ENCODE data around the gene LTBP2.

DNA sequence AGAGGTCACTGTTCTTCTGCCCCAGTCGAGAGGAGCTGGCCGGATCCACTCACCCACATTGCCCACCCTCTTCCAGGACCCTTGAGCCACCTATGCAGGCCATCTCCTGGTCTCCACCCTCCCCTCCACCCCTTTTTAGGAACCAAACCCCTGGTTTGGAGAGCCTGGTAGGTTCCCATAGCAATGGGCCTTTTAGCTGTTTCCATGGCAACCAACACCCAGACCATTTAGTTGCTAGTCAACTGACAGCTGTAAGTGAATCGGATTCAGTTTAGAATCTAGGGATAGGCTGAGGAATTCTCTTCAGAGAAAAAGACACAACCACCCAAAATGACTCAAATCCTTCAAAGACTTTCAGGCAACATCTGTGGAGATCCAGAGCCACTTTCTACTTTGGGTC is 135.4 kb downstream of the LTBP2 start:
- TF ChIP-seq ZNF670 (tag by site-specific recombination; IDR thresholded peaks at IDR 0.05; ENCODE audit: low read depth) (no peak), ZNF114 (tag by site-specific recombination; IDR thresholded peaks at IDR 0.05) (no peak), RBAK (tag by site-specific recombination; IDR thresholded peaks at IDR 0.05) (no peak), YY1 (tag by site-specific recombination; IDR thresholded peaks at IDR 0.05) (no peak), GFI1B (tag by site-specific recombination; IDR thresholded peaks at IDR 0.05) (no peak), ZNF274 (IDR thresholded peaks at IDR 0.05; ENCODE audit: low read length) (no peak), ZNF274 (tag by site-specific recombination; IDR thresholded peaks at IDR 0.05; ENCODE audit: borderline replicate concordance) (no peak), ZXDB (tag by site-specific recombination; IDR thresholded peaks at IDR 0.05) (no peak), OSR2 (tag by site-specific recombination; IDR thresholded peaks at IDR 0.05) (no peak)
- TF ChIP-seq, protein P1, sequence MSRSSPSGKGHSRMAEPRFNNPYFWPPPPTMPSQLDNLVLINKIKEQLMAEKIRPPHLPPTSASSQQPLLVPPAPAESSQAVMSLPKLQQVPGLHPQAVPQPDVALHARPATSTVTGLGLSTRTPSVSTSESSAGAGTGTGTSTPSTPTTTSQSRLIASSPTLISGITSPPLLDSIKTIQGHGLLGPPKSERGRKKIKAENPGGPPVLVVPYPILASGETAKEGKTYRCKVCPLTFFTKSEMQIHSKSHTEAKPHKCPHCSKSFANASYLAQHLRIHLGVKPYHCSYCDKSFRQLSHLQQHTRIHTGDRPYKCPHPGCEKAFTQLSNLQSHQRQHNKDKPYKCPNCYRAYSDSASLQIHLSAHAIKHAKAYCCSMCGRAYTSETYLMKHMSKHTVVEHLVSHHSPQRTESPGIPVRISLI (tag by site-specific recombination; IDR thresholded peaks at IDR 0.05) = no peak
- TF ChIP-seq, protein P2, sequence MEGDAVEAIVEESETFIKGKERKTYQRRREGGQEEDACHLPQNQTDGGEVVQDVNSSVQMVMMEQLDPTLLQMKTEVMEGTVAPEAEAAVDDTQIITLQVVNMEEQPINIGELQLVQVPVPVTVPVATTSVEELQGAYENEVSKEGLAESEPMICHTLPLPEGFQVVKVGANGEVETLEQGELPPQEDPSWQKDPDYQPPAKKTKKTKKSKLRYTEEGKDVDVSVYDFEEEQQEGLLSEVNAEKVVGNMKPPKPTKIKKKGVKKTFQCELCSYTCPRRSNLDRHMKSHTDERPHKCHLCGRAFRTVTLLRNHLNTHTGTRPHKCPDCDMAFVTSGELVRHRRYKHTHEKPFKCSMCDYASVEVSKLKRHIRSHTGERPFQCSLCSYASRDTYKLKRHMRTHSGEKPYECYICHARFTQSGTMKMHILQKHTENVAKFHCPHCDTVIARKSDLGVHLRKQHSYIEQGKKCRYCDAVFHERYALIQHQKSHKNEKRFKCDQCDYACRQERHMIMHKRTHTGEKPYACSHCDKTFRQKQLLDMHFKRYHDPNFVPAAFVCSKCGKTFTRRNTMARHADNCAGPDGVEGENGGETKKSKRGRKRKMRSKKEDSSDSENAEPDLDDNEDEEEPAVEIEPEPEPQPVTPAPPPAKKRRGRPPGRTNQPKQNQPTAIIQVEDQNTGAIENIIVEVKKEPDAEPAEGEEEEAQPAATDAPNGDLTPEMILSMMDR (tag by site-specific recombination; IDR thresholded peaks at IDR 0.05) = no peak
- TF ChIP-seq, protein P3, sequence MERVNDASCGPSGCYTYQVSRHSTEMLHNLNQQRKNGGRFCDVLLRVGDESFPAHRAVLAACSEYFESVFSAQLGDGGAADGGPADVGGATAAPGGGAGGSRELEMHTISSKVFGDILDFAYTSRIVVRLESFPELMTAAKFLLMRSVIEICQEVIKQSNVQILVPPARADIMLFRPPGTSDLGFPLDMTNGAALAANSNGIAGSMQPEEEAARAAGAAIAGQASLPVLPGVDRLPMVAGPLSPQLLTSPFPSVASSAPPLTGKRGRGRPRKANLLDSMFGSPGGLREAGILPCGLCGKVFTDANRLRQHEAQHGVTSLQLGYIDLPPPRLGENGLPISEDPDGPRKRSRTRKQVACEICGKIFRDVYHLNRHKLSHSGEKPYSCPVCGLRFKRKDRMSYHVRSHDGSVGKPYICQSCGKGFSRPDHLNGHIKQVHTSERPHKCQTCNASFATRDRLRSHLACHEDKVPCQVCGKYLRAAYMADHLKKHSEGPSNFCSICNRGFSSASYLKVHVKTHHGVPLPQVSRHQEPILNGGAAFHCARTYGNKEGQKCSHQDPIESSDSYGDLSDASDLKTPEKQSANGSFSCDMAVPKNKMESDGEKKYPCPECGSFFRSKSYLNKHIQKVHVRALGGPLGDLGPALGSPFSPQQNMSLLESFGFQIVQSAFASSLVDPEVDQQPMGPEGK (tag by site-specific recombination; IDR thresholded peaks at IDR 0.05) = no peak
- TF ChIP-seq, protein P4, sequence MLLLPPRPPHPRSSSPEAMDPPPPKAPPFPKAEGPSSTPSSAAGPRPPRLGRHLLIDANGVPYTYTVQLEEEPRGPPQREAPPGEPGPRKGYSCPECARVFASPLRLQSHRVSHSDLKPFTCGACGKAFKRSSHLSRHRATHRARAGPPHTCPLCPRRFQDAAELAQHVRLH (tag by site-specific recombination; IDR thresholded peaks at IDR 0.05) = no peak
- TF ChIP-seq, protein P5, sequence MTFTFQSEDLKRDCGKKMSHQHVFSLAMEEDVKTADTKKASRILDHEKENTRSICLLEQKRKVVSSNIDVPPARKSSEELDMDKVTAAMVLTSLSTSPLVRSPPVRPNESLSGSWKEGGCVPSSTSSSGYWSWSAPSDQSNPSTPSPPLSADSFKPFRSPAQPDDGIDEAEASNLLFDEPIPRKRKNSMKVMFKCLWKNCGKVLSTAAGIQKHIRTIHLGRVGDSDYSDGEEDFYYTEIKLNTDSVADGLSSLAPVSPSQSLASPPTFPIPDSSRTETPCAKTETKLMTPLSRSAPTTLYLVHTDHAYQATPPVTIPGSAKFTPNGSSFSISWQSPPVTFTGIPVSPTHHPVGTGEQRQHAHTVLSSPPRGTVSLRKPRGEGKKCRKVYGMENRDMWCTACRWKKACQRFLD (tag by site-specific recombination; IDR thresholded peaks at IDR 0.05) = no peak
